Right lobe of liver (tissue), 4 donors: ENCODE measurements around the gene PAFAH2.

Experiments used
- POLR2A ChIP-seq: fragments of 450-650 bp; IDR thresholded peaks from one replicate; pipeline ENCODE4 v1.6.1; 2017; ENCODE audit warnings: antibody characterized with exemption, mild to moderate bottlenecking
- TF ChIP-seq, protein P1 (sequence below), 4 donors: fragments of 200-600 bp in 3 of 4; fragments of 450-650 bp in 1 of 4; IDR thresholded peaks; one replicate each; pipeline versions ENCODE4 v1.5.1 to v1.8.0; 2016 to 2022; ENCODE audit warnings: antibody characterized with exemption in 4 of 4, mild to moderate bottlenecking in 2 of 4
- donor health status: DM: no; HTN: no; CAD: no.
- donor health status: DM: no; HTN: no; CAD: no.
- donor health status: DM: no; HTN: yes; CAD: no.

DNA sequence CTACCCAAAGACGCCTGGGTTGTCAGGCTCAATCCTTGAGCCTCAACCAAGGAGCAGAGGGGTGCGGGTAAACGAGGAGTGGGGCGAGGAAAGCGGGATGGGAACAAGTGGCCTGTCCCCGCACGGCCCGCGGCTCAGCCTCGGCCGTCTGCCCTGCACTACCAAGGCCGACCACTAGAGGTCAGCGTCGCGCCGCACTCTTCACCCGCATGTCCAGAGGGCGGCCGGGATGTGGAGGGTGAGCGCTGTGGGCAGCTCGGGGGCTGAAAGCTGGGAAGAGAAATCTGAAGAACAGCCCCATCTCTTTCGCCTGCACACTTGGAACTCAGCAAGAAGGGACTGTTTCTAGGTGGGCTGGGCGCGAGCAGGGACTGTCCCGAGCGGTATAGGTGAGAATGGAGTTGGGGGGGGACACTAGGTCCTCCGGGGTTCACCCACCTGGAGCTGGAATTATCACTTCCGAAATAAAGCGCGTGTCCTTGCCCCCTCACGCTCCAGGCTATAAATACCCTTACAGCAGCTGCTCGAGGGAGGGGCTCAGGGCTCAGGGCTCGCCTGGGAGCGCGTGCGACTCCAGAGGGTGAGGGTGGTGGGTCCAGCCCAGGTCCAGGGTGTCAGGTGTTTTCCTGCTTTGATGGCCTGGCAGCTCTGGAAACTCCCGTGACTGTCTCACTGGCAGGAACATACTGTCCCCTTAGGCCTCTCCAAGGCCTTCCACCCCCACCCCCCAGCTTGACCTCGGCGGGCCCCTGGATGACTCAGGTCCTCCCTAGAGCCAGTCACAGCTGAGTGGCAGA lies 38.3 kb upstream of the PAFAH2 start:
- TF ChIP-seq, protein P1, sequence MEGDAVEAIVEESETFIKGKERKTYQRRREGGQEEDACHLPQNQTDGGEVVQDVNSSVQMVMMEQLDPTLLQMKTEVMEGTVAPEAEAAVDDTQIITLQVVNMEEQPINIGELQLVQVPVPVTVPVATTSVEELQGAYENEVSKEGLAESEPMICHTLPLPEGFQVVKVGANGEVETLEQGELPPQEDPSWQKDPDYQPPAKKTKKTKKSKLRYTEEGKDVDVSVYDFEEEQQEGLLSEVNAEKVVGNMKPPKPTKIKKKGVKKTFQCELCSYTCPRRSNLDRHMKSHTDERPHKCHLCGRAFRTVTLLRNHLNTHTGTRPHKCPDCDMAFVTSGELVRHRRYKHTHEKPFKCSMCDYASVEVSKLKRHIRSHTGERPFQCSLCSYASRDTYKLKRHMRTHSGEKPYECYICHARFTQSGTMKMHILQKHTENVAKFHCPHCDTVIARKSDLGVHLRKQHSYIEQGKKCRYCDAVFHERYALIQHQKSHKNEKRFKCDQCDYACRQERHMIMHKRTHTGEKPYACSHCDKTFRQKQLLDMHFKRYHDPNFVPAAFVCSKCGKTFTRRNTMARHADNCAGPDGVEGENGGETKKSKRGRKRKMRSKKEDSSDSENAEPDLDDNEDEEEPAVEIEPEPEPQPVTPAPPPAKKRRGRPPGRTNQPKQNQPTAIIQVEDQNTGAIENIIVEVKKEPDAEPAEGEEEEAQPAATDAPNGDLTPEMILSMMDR (IDR thresholded peaks at IDR 0.05), result peak; percentile 99
- TF ChIP-seq POLR2A, result no peak
